GM18526 (cell line): Measurements from ENCODE around the gene TSPAN15.

Experiments
- POLR2A ChIP-seq: IDR thresholded peaks from 3 replicates; pipeline ENCODE4 v1.6.1; 2011; ENCODE audit not compliant: insufficient read length; ENCODE audit errors: extremely low read depth

Gene TSPAN15

DNA sequence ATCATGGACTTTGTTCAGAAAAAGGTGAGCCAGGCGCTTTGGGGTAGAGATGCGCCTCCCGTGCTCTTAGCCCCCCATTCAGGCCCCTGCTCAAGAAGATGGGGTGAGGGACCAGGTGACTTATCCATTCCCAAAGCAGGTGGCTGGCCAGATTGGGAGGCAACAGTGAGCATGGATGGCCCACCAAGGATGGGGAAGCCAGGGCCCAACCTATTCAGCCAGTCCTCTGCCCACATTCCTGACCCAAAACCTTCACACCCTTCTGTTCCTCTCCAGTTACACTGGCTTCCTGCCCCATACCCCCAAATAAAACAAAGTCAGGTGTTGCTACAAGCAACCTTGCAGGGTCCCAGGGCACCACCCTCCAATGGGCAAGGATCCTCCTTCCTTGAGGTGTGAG lies 44.4 kb downstream of the TSPAN15 start:
- no peak for TF ChIP-seq POLR2A

DNA sequence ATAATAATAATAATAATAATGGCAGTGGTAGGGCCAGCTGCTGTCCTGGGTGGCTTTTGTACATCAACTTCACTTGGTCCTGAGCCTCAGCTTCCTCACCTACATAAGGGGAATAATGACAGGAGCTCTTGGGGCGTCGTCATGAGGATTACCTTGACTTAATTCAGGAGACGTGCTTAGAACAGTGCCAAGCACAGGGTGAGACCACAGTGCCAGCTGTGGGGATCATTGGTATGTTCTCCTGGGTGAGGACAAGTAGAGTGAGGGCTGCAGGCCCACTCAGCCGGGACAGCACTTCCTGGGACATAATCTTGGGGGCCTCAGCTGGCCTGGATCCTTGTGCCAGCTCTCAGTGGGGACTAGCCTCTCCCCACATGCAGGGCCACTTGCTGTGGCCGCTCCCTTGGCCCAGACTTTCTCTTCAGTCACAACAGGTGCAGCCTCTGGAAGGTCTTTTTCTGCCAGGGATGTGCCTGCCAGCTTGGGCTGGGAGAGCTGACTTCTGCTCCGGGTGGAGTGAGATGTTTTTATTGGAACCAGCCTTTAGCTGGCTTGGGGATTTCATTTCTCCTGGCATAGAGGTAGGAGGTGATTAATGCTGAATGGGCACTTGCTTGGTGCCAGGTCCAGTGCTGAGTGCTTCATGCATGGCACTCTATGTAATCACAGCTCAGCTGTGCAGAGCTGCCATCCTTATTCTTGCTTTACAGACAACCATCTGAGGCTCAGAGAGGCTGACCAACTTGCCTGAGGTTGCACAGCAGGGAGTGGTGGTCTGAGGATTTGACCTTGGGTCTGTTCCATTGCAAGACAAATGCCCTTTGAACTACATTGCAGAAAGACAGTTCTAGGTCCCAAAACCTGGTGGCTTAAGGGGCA lies 45.3 kb downstream of the TSPAN15 start:
- TF ChIP-seq POLR2A: no peak

DNA sequence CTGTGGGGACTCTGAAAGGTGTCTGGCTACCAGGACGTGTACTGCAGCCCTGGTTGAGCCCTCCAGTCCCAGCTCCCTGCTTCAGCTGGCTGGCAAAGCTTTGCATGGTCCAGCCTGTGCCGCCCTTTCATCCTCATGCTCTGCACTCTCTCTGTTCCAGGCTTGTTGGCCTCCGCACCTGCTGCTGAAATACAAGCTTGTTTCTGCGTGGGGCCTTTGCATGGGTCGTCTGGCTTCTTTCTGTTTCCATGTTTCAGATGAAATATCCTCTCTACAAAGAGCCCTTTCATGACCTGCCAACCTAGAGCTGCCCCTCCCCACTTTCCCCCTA lies 45.9 kb downstream of the TSPAN15 start:
- no peak for TF ChIP-seq POLR2A

DNA sequence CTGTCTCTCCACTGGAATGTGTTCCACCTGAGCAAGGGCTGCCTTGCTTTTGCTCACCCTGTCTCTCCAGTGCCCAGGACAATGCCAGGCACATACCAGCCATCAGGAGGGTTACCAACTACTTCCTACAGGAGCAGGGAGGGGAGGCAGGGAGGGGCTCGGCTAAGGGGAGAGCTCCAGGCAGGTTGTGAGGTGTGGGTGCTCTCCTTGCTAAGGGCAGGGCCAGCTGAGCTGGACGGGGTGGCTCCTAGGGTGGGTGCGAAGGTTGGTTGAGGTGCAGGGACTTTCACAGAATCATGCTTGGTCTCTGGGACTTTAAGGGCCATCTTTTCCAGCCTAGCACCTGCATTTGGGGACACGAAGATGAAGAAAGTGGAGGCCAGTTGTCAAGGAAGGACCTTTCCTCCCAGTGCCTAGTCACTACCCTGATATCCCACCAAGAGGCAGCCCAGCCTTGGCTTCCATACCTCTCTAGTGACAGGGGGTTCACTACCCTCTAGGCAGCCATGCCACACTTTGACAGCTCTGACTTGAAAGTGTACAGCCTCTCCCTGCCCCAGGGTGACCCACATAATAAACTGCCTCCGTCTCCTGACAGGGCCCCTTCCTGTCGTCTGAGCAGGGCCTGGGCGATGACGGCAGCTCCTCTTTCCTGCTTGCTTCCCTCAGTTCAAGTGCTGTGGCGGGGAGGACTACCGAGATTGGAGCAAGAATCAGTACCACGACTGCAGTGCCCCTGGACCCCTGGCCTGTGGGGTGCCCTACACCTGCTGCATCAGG lies 46.5 kb downstream of the TSPAN15 start:
- no peak for TF ChIP-seq POLR2A

DNA sequence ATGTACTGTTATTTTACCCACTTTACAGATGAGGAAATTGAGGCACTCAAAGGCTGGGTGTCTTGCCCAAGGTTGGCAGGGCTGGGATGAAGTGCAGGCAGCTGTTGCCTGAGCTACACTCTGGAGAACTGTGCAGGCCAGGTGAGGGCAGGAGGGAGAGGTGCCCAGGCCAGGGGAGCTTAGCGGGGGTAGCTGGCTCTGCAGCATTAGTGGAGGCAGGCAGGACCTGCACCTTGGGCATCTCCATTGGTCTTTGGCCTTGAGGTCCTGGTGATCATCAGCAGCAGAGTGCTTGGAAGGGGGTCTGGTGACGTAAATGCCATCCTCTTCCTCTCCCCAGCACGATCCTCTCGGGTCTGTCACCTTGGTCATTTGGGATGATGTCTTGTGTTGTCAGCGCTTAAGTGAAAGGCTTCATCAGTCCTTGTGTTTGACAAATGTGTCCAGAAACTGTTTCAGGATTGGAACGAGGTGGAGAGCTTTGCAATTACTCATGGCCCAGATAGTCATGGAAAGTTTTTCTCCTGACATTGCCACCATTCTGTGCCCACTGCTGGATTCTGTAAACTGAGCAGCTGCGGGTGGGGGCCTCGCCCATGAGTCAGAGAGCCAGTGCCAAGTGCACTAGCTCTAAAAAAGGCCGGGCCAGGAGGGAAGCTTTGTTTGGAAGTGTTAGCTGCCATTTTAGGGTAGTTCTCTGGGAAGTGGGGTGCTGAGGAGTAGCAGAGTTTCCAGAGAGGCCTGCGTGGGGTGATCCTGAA lies 47.6 kb downstream of the TSPAN15 start:
- TF ChIP-seq POLR2A: no peak

DNA sequence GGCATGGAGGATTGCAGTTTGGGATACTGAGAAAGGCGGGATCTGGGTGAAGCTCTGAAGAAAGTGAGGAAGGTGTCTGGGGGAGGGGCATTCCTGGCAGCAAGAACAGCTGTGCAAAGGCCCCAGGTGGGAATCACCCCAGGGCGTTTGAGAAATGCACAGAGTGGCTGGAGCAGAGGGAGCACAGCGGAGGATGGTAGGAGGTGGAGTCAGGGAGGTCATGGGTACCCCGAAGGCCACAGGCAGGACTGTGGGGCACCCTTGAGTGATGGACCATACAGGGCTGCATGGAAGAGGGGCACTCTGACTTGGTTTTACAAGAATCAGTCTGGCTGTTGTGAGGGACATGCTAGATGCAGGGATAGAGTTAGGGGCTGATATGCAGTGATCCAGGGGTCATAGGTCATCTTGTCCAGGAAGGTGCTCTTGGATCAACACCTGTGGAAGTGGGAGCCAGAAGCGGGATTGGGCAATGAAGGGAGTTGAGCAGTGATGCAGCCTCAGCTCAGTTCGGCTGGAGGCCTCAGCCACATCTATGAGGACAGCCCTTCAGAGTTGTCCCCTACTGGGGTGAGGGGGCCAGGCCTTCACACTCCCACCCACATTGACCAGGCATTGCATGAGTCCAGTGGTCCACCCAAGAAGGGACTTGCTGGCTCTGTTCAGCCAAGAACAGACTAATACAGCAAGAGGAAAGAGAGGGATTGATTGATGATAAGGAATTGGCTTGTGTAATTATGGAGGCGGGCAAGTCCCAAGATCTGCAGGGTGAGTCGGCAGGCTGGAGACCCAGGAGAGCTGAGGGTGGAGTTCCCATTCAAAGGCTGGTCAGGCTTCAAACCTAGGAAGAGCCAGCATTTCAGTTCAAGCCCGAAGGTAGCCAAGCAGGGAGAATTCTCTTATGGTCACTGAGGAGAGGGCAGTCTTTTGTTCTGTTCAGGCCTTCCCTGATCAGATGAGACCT lies 48.7 kb downstream of the TSPAN15 start:
- no peak for TF ChIP-seq POLR2A

DNA sequence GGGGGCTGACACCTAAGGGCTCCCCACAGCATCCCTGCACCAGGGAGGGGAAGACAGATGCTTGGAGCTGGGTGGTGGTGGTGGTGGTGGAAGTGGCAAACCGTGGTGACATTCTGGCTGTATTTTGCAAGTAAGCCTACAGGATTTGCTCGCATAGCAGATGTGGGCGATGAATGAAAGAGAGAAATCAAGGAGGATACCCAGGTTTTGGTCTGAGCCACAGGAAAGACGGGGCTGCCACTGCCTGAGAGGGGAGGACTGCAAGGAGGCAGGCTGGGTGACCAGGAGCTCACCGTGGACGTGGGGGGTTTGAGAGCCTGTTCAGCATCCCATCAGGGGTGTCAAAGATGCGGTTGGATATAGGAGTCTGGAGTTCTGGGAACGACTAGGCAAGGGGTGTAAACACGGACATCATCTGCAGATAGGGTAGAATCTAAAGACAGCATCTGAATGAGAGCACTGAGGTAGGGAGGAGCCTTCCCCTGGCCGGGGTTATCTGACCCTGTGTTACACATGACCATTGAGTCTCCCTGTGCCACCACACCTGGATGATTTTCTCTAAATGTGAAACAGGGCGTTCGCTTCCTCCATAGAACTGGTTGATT lies 49.7 kb downstream of the TSPAN15 start:
- TF ChIP-seq POLR2A: no peak

DNA sequence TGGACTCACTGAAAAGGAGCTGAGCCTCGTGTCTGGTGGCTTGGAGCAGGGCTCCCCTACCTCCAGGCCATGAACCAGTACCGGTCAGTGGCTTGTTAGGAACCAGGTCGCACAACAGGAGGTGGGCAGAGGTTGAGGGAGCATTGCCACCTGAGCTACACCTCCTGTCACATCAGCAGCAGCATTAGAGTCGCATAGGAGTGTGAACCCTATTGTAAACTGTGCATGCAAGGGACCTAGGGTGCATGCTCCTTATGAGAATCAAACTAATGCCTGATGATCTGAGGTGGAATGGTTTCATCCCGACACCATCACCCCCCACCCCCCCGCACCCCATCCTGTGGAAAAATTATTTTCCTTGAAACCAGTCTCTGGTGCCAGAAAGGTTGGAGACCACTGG lies 50.4 kb downstream of the TSPAN15 start:
- no peak for TF ChIP-seq POLR2A

DNA sequence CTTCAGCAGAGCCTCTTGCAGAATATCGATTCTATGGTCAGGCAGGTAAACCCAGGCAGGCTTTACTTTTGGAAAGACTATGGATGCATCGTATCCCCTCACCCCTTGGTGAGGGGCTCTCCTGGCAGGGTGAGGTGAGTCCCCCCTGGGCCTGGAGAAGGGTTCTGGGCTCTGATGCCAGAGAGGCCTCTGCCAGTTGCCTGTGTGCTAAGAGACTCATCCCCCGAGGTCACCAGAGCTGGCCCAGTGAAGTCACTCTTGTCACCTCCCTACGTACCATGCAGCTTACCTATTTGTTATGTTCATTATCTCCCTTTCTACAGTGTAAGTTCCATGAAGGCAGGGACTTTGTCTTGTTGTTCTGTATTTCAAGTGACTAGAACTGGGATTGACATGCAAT lies 51.3 kb downstream of the TSPAN15 start:
- no peak for TF ChIP-seq POLR2A

DNA sequence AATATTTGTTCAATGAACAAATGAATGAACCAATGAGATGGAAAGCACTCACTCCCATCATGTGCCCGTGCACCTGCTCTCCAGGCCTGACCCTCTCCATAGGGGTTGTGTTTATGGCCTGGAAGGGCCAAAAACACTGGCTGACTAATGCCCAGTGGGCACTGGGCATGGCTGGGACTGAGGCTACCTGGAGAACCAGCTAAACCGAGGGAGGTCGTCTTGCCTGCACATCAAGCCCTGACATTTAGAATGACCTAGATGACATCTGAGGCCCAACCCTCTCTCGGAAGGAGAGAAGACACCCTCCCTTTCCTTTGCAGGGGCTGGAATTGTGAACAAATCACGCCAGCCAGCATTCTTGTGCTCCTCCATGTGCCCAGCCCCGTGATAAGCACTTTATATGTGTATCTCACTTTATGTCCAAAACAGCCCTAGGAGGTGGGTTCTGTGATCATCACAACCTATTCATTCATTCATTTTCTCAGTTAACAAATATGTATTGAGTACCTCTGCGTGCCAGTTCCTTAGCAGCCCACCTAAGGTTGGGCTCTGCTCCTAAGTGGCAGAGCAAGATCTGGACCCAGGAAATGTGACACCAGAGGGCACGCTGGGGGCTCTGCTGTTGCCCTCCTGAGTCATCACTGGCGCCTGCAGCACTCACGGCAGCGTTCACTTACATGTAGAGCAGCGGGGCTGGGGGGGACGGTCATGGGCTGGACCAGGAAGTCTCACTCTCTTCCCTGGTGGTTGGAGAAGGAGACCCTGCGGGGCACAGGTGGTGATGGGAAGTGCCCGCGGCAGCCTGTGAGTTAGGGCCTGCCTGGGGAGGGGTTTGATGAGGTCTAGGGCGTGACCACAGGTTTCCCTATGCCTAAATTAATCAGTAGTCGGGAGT lies 52.0 kb downstream of the TSPAN15 start:
- TF ChIP-seq POLR2A: no peak

DNA sequence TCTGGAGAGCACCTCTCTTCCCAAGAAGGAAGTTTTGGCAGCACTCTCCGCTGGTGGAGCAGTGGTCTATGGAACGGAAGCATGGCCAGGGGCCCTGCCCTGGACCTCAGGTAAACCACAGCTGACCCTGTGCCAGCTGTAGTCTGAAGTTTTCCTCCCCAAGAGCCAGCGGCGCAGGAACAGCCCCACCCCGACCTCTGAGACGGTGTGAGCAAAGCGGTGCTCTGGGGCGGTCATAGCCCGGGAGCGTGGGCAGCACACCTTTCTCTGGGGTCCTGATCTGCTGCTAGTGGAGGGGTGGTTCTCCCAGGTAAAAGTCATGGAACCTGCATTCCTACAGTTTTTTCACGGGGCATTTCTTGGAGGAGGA lies 52.6 kb downstream of the TSPAN15 start:
- no peak for TF ChIP-seq POLR2A

DNA sequence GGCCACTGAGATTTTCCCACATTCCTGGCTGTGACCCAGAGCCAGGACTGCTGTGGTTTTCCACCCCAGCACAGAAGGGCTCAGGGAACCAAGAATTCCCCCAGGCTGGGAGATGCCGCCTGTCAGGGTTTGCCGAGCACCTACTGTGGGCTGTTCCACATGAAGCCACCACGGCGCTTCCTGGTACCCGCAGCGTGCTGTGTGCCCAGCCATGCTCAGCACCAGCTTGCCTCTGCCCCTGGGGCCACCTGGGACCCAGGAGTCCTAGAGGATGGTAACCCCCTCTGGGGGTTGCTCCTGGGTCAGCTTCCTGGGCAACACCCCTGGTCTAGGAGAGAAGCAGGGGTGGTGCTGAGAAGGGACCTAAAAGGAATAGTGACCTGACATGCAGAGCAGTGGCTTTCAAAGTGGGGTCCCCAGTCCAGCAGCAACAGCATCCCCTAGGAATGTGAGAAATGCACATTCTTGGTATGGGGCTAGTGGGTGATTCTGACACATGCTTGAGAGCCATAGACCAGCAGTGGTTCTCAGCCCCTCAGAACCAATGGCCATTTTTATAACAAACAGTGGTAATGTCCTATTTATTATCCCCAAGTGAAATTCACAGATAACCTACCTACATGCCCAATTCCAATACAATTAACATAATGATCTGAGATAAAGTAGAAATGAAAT lies 53.4 kb downstream of the TSPAN15 start:
- no peak for TF ChIP-seq POLR2A
